GM21528 (cell line): Measurements from ENCODE around the gene POLR1D.

Experiments used
- ATAC-seq: cut with Tn5 transposase; IDR thresholded peaks from one replicate; pipeline ENCODE4 v1.9.1; 2021; ENCODE audit warnings: mild to moderate bottlenecking, moderate library complexity; ENCODE audit not compliant: unreplicated experiment, low FRiP score

POLR1D gene

GRCh38 chr13:27670861-27671260 lies 49.2 kb downstream of the POLR1D start:
- ATAC-seq = no peak

- ATAC-seq = no peak
Measured at GRCh38 chr13:27672025-27672424, 50.3 kb downstream of the POLR1D start.
